ENCODE data around the gene SIGLEC6.

- TF ChIP-seq POLR2A (IDR thresholded peaks at IDR 0.05) (no peak), CTCF (IDR thresholded peaks at IDR 0.05) (no peak)
Measured at GRCh38 chr19:51550848-51551672, 19.6 kb upstream of the SIGLEC6 start.

Measured in lower leg skin (tissue), 3 donors.